H1 (cell line): Measurements from ENCODE around the gene TNFRSF13B. TPM values are rescaled to one million over a fixed set of nuclear protein-coding genes. Genes with fewer than 3 reads are reported as not detected.
"Not testable (repeated sequence)": the region's sequence is repeated elsewhere in the genome, so short reads cannot be mapped to it uniquely, and the experiment has no call there.

ENCODE experiments used
- CTCF ChIA-PET: fragments of 300-600 bp; sonication (Branson Sonifier 250); formaldehyde crosslinking; loops from one replicate; lab custom pipeline; 2021; ENCODE audit not compliant: partially characterized antibody; lab: Charles Lee
- POLR2A ChIA-PET: fragments of 300-600 bp; sonication (Branson Sonifier 250); formaldehyde crosslinking; loops from one replicate; lab custom pipeline; 2021; ENCODE audit warnings: inconsistent platforms; ENCODE audit not compliant: partially characterized antibody; lab: Charles Lee
- DNase-seq, 2 experiments: peaks; one replicate each; pipeline versions ENCODE4 v3.0.0 to v3.0.0-alpha.2; 2010 to 2022; ENCODE audit warnings: low spot score in 2 of 2, low read depth in 1 of 2, mixed read lengths in 1 of 2
- FAIRE-seq: peaks from 2 replicates; lab custom pipeline; 2011; peaks lifted over from hg19 to GRCh38; lab: Jason Lieb, UNC
- H2AFZ ChIP-seq: 2 replicates; pipeline ENCODE4 v1.8.1; 2012; ENCODE audit warnings: low read length, inconsistent platforms
- H2AK5ac ChIP-seq: 2 replicates; pipeline ENCODE4 v1.6.1; 2013; ENCODE audit warnings: low read depth, low read length
- H2BK120ac ChIP-seq: replicated peaks from 2 replicates; pipeline ENCODE3; 2013; ENCODE audit warnings: low read depth, low read length, inconsistent platforms
- H2BK12ac ChIP-seq: 2 replicates; pipeline ENCODE4 v1.6.1; 2013; ENCODE audit warnings: low read depth, low read length
- H2BK15ac ChIP-seq: 2 replicates; pipeline ENCODE4 v1.6.1; 2013; ENCODE audit warnings: low read length
- H2BK20ac ChIP-seq: 2 replicates; pipeline ENCODE4 v1.6.1; 2013; ENCODE audit warnings: low read length
- H2BK5ac ChIP-seq: 2 replicates; pipeline ENCODE4 v1.6.1; 2013; ENCODE audit warnings: low read depth, low read length
- H3K14ac ChIP-seq: 2 replicates; pipeline ENCODE4 v1.6.1; 2013; ENCODE audit warnings: inconsistent platforms; ENCODE audit not compliant: insufficient read length
- H3K18ac ChIP-seq: 2 replicates; pipeline ENCODE4 v1.6.1; 2013; ENCODE audit warnings: low read length; ENCODE audit errors: extremely low read depth
- H3K23ac ChIP-seq: 2 replicates; pipeline ENCODE4 v1.6.1; 2013; ENCODE audit warnings: inconsistent platforms; ENCODE audit not compliant: insufficient read length
- H3K23me2 ChIP-seq: 2 replicates; pipeline ENCODE4 v1.6.1; 2013; ENCODE audit warnings: low read depth, low read length
- H3K27ac ChIP-seq: 2 replicates; pipeline ENCODE4 v1.6.1; 2011; ENCODE audit warnings: low read depth, low read length, inconsistent platforms
- H3K27me3 ChIP-seq, 4 experiments: replicated peaks in 1 of 4; 1 replicate in 1 of 4; 2 replicates in 3 of 4; pipeline versions ENCODE4 v1.6.1 to v1.8.1; 2011 to 2013; ENCODE audit warnings: low read length in 3 of 4, mild to moderate bottlenecking in 3 of 4, inconsistent platforms in 2 of 4, mixed read lengths in 2 of 4, moderate library complexity in 1 of 4; ENCODE audit not compliant: control insufficient read depth in 3 of 4, insufficient read depth in 3 of 4; ENCODE audit errors: extremely low read depth in 1 of 4
- H3K36me3 ChIP-seq, 4 experiments: 2 replicates each; pipeline versions ENCODE4 v1.6.1 to v1.8.1; 2011 to 2013; ENCODE audit warnings: mild to moderate bottlenecking in 4 of 4, low read length in 3 of 4, moderate library complexity in 2 of 4, control low read depth in 1 of 4, inconsistent platforms in 1 of 4; ENCODE audit not compliant: insufficient read depth in 4 of 4, control insufficient read depth in 2 of 4
- H3K4ac ChIP-seq: replicated peaks from 2 replicates; pipeline ENCODE3; 2013; ENCODE audit warnings: low read length, low read depth, mixed read lengths, inconsistent platforms; ENCODE audit not compliant: insufficient read length
- H3K4me1 ChIP-seq, 4 experiments: replicated peaks in 1 of 4; 1 replicate in 1 of 4; 2 replicates in 3 of 4; pipeline versions ENCODE4 v1.6.1 to v1.8.1; 2011 to 2013; ENCODE audit warnings: low read length in 3 of 4, inconsistent platforms in 2 of 4, mixed read lengths in 1 of 4; ENCODE audit not compliant: insufficient read depth in 4 of 4, control insufficient read depth in 3 of 4
- H3K4me2 ChIP-seq, 2 experiments: 2 replicates each; pipeline versions ENCODE4 v1.6.1 to v1.8.1; 2011 to 2013; ENCODE audit warnings: low read depth in 2 of 2, low read length in 2 of 2, control low read depth in 1 of 2, inconsistent platforms in 1 of 2, mild to moderate bottlenecking in 1 of 2; ENCODE audit not compliant: insufficient read depth in 1 of 2
- H3K4me3 ChIP-seq, 4 experiments: fragments of 200-600, 300-600 bp in 1 of 4; sonication (generic), shearing (Covaris generic), sonication (Bioruptor Twin) in 1 of 4; 2 replicates each; pipeline versions ENCODE4 v1.5.1 to v1.8.1; 2011 to 2016; ENCODE audit warnings: low read length in 4 of 4, low read depth in 3 of 4, control low read depth in 2 of 4, inconsistent platforms in 2 of 4, mild to moderate bottlenecking in 2 of 4, mixed read lengths in 1 of 4, moderate library complexity in 1 of 4; ENCODE audit not compliant: insufficient read depth in 2 of 4; ENCODE audit errors: extremely low read depth in 1 of 4
- H3K56ac ChIP-seq: replicated peaks from 2 replicates; pipeline ENCODE3; 2013; ENCODE audit warnings: low read depth, mild to moderate bottlenecking, mixed read lengths, low read length, inconsistent platforms; ENCODE audit not compliant: insufficient read length
- H3K79me1 ChIP-seq: 2 replicates; pipeline ENCODE4 v1.6.1; 2013; ENCODE audit warnings: low read depth, low read length, control low read depth
- H3K79me2 ChIP-seq, 2 experiments: 2 replicates each; pipeline versions ENCODE4 v1.6.1 to v1.8.1; 2012 to 2013; ENCODE audit warnings: low read length in 2 of 2, mild to moderate bottlenecking in 2 of 2, inconsistent platforms in 1 of 2; ENCODE audit not compliant: insufficient read depth in 2 of 2, control insufficient read depth in 1 of 2
- H3K9ac ChIP-seq, 4 experiments: replicated peaks in 1 of 4; 1 replicate in 1 of 4; 2 replicates in 3 of 4; pipeline versions ENCODE4 v1.6.1 to v1.8.1; 2011 to 2013; ENCODE audit warnings: low read depth in 3 of 4, low read length in 3 of 4, control low read depth in 2 of 4, mild to moderate bottlenecking in 2 of 4, moderate library complexity in 2 of 4, inconsistent platforms in 1 of 4; ENCODE audit errors: extremely low read depth in 1 of 4
- H3K9me3 ChIP-seq, 2 experiments: 2 replicates each; pipeline versions ENCODE4 v1.6.1 to v1.8.1; 2012 to 2013; ENCODE audit warnings: mild to moderate bottlenecking in 2 of 2, moderate library complexity in 2 of 2, control low read depth in 1 of 2, inconsistent platforms in 1 of 2, low read depth in 1 of 2, low read length in 1 of 2, mixed read lengths in 1 of 2; ENCODE audit not compliant: insufficient read depth in 2 of 2
- H4K20me1 ChIP-seq, 2 experiments: replicated peaks in 1 of 2; 2 replicates each; pipeline versions ENCODE3 to v1.8.1; 2011 to 2013; ENCODE audit warnings: inconsistent platforms in 2 of 2, low read length in 2 of 2, mild to moderate bottlenecking in 1 of 2; ENCODE audit not compliant: insufficient read depth in 2 of 2, control insufficient read depth in 1 of 2
- H4K5ac ChIP-seq: 2 replicates; pipeline ENCODE4 v1.6.1; 2013; ENCODE audit warnings: low read length, low read depth, mixed read lengths, inconsistent platforms; ENCODE audit not compliant: insufficient read length
- H4K8ac ChIP-seq: 2 replicates; pipeline ENCODE4 v1.8.0; 2013; ENCODE audit warnings: mild to moderate bottlenecking, moderate library complexity, low read length, inconsistent platforms; ENCODE audit not compliant: insufficient read depth; ENCODE audit errors: extremely low read depth
- H4K91ac ChIP-seq: replicated peaks from 2 replicates; pipeline ENCODE3; 2013; ENCODE audit warnings: low read length, mixed read lengths, inconsistent platforms; ENCODE audit not compliant: insufficient read length
- WGBS, 2 experiments: shearing (Covaris generic) in 1 of 2; methylation state at CpG; one replicate each; pipeline versions ENCODE4 v1.1.6 to v1.1.7; 2013 to 2015; ENCODE audit warnings: low lambda C conversion rate in 2 of 2, mixed read lengths in 2 of 2, inconsistent platforms in 1 of 2, low coverage in 1 of 2, missing lambda C conversion rate in 1 of 2; ENCODE audit not compliant: insufficient replicate concordance in 2 of 2, insufficient coverage in 1 of 2, insufficient read length in 1 of 2; ENCODE audit errors: extremely low coverage in 1 of 2, missing lambda C conversion rate in 1 of 2; 5-methylcytosine and 5-hydroxymethylcytosine counted together
- polyA plus RNA-seq, 7 experiments: library from polyadenylated mRNA; depleted of rRNA in 3 of 7; stranded (reverse) in 5 of 7; unstranded in 2 of 7; fragments of >200 nt in 5 of 7; fragments of 200-250 nt in 2 of 7; gene quantifications; 1 replicate in 5 of 7; 2 replicates in 1 of 7; 4 replicates in 1 of 7; pipeline versions ENCODE4 v1.2.1 to v1.2.3, GENCODE V29; 2011 to 2013; ENCODE audit warnings: missing spikeins in 2 of 7, mixed read lengths in 2 of 7
- total RNA-seq: library from RNA; stranded (reverse); fragmentation: NEBNext Ultra II Directional; extraction: Animal tissue kit (Norgen Biotek cat#: 25700); gene quantifications from 2 replicates; pipeline ENCODE4 v1.2.1, GENCODE V29; 2021

Gene TNFRSF13B
- total and polyA plus RNA-seq, 2 of the 8 experiments (the other 6 are each of a cell fraction or from before 2014, with no cell fraction given) = not detected

- H2AK5ac ChIP-seq, H3K36me3 ChIP-seq, POLR2A ChIA-PET, H2BK12ac ChIP-seq, H3K79me2 ChIP-seq, H3K79me1 ChIP-seq, H2AFZ ChIP-seq, H3K23me2 ChIP-seq, H3K9me3 ChIP-seq, H3K4me1 ChIP-seq, H3K4me3 ChIP-seq, H2BK15ac ChIP-seq, H2BK20ac ChIP-seq, H3K9ac ChIP-seq, H2BK120ac ChIP-seq, H3K27ac ChIP-seq, H3K4ac ChIP-seq, H3K14ac ChIP-seq, H2BK5ac ChIP-seq, H3K18ac ChIP-seq, H3K4me2 ChIP-seq, H4K91ac ChIP-seq, H3K27me3 ChIP-seq, H4K5ac ChIP-seq, H3K23ac ChIP-seq, DNase-seq, H4K8ac ChIP-seq, H3K56ac ChIP-seq, H4K20me1 ChIP-seq, FAIRE-seq: not testable (repeated sequence)
- CTCF ChIA-PET = interaction anchor here (0.6 kb wide), 1 partner anchor 18 kb away, joined by 5 read pairs; no protein-coding TSS in a partner anchor
- 92% methylated on average over 10 of the region's 10 CpGs; no CpG with 5 or more reads in 1 of the 2 experiments for WGBS, 2 experiments
Observed at GRCh38 chr17:17008621-17009397, 36.9 kb upstream of the TNFRSF13B start.

GRCh38 chr17:17007891-17008290 is 36.0 kb upstream of the TNFRSF13B start:
- H4K5ac ChIP-seq, H3K56ac ChIP-seq, H2BK15ac ChIP-seq, H3K9ac ChIP-seq, H2AFZ ChIP-seq, FAIRE-seq, H3K9me3 ChIP-seq, H4K91ac ChIP-seq, H2BK5ac ChIP-seq, H3K4me1 ChIP-seq, H3K36me3 ChIP-seq, H3K23me2 ChIP-seq, H3K27me3 ChIP-seq, H3K4me3 ChIP-seq, H3K4ac ChIP-seq, H3K23ac ChIP-seq, H3K79me2 ChIP-seq, H2BK120ac ChIP-seq, H2BK20ac ChIP-seq, H3K14ac ChIP-seq, H2BK12ac ChIP-seq, H3K18ac ChIP-seq, POLR2A ChIA-PET, H3K4me2 ChIP-seq, H3K79me1 ChIP-seq, H4K20me1 ChIP-seq, H4K8ac ChIP-seq, H2AK5ac ChIP-seq, H3K27ac ChIP-seq, DNase-seq: not testable (repeated sequence)
- WGBS, 2 experiments = 98% methylated on average over 3 of the region's 6 CpGs; no CpG with 5 or more reads in 1 of the 2 experiments
- CTCF ChIA-PET = interaction anchor here (0.6 kb wide), 1 partner anchor 123 kb away, joined by 3 read pairs; no protein-coding TSS in a partner anchor
